LNCaP clone FGC (cell line): ENCODE results near the gene SPDYE2.
"Not testable (repeated sequence)": the region's sequence is repeated elsewhere in the genome, so short reads cannot be mapped to it uniquely, and the experiment has no call there.

Experiments used
- DNase-seq: peaks from one replicate; pipeline ENCODE4 v3.0.0-alpha.2; 2011; ENCODE audit warnings: low read depth
- H3K4me3 ChIP-seq: 2 replicates; pipeline ENCODE4 v1.5.1; 2011; ENCODE audit warnings: mild to moderate bottlenecking, low read depth, low read length, control low read depth

Gene SPDYE2

GRCh38 chr7:102550808-102551422 is at the start of gene SPDYE2:
SPDYE2 (plus strand) TSS chr7:102551226; CDS start chr7:102553256, 2,030 bp downstream.
- H3K4me3 ChIP-seq, DNase-seq: not testable (repeated sequence)

- DNase-seq, H3K4me3 ChIP-seq: not testable (repeated sequence)
Observed at GRCh38 chr7:102503141-102503540, 47.9 kb upstream of the SPDYE2 start.

GRCh38 chr7:102505298-102506185 is 45.5 kb upstream of the SPDYE2 start:
- not testable (repeated sequence) for H3K4me3 ChIP-seq, DNase-seq

- H3K4me3 ChIP-seq, DNase-seq: not testable (repeated sequence)
Observed at GRCh38 chr7:102507410-102508088, 43.5 kb upstream of the SPDYE2 start.

GRCh38 chr7:102510575-102510974 is 40.5 kb upstream of the SPDYE2 start:
- not testable (repeated sequence) for H3K4me3 ChIP-seq, DNase-seq

GRCh38 chr7:102511860-102512522 is 39.0 kb upstream of the SPDYE2 start:
- H3K4me3 ChIP-seq, DNase-seq: not testable (repeated sequence)

GRCh38 chr7:102512642-102513221 is 38.3 kb upstream of the SPDYE2 start:
- not testable (repeated sequence) for H3K4me3 ChIP-seq, DNase-seq

- DNase-seq, H3K4me3 ChIP-seq: not testable (repeated sequence)
Observed at GRCh38 chr7:102514881-102515721, 35.9 kb upstream of the SPDYE2 start.

- DNase-seq, H3K4me3 ChIP-seq: not testable (repeated sequence)
Observed at GRCh38 chr7:102515889-102516288, 35.1 kb upstream of the SPDYE2 start.

- not testable (repeated sequence) for H3K4me3 ChIP-seq, DNase-seq
Observed at GRCh38 chr7:102516951-102517350, 34.1 kb upstream of the SPDYE2 start.

- not testable (repeated sequence) for DNase-seq, H3K4me3 ChIP-seq
Observed at GRCh38 chr7:102517550-102518147, 33.4 kb upstream of the SPDYE2 start, which contains the start of gene RASA4B. RASA4B (minus strand) TSS chr7:102517777; CDS start chr7:102517710, 67 bp downstream.

GRCh38 chr7:102520797-102521196 is 30.2 kb upstream of the SPDYE2 start:
- H3K4me3 ChIP-seq, DNase-seq: not testable (repeated sequence)

GRCh38 chr7:102524803-102525202 is 26.2 kb upstream of the SPDYE2 start:
- not testable (repeated sequence) for DNase-seq, H3K4me3 ChIP-seq

GRCh38 chr7:102527182-102527581 is 23.8 kb upstream of the SPDYE2 start:
- not testable (repeated sequence) for DNase-seq, H3K4me3 ChIP-seq

- not testable (repeated sequence) for H3K4me3 ChIP-seq, DNase-seq
Observed at GRCh38 chr7:102527822-102528793, 22.9 kb upstream of the SPDYE2 start.

- not testable (repeated sequence) for DNase-seq
Observed at GRCh38 chr7:102531583-102531982, 19.4 kb upstream of the SPDYE2 start.

More at GRCh38 chr7:102531583-102531982, 19.4 kb upstream of the SPDYE2 start:
- H3K4me3 ChIP-seq: not testable (repeated sequence)
